Lower leg skin (tissue), 4 donors: ENCODE data around the gene ARAP1. TPM values are rescaled to one million over a fixed set of nuclear protein-coding genes. Genes with fewer than 3 reads are reported as not detected.

ENCODE experiments used
- DNase-seq, 2 donors: peaks; one replicate each; pipeline ENCODE4 v3.0.0-alpha.2; 2019; ENCODE audit warnings: low spot score in 2 of 2
- H3K4me3 ChIP-seq: fragments of 200-600 bp; sonication (generic); 2 replicates; pipeline ENCODE4 v1.5.1; 2017; ENCODE audit warnings: mild to moderate bottlenecking, low read depth; ENCODE audit not compliant: poor library complexity, severe bottlenecking
- POLR2A ChIP-seq, 2 donors: fragments of 450-650 bp; IDR thresholded peaks; one replicate each; pipeline ENCODE4 v1.6.1; 2016 to 2017; ENCODE audit warnings: antibody characterized with exemption in 2 of 2, mild to moderate bottlenecking in 1 of 2, moderate library complexity in 1 of 2
- whole genome bisulfite sequencing, 2 donors: methylation state at CpG; one replicate each; pipeline ENCODE4 v1.1.5; 2018; 5-methylcytosine and 5-hydroxymethylcytosine counted together
- intact Hi-C: fragments of 100-400 bp; cut with DNase I; formaldehyde crosslinking; loops from one replicate; pipeline ENCODE4 v1.15.0; 2023; ENCODE audit warnings: low total_unique reads
- total RNA-seq, 4 donors: library from RNA; depleted of rRNA; stranded (reverse); fragments of >200 nt; gene quantifications; one replicate each; pipeline ENCODE4 v1.1.0, GENCODE V29; 2016
- TF ChIP-seq, protein P1 (sequence below), 3 donors: fragments of 450-650 bp; IDR thresholded peaks; one replicate each; pipeline ENCODE4 v1.5.1; 2016; ENCODE audit warnings: antibody characterized with exemption in 3 of 3, mild to moderate bottlenecking in 3 of 3, moderate library complexity in 2 of 3

The ARAP1 gene
- total RNA-seq, 4 donors from 2014 or later = 60.6 to 89.6 (median 80.6) TPM

DNA sequence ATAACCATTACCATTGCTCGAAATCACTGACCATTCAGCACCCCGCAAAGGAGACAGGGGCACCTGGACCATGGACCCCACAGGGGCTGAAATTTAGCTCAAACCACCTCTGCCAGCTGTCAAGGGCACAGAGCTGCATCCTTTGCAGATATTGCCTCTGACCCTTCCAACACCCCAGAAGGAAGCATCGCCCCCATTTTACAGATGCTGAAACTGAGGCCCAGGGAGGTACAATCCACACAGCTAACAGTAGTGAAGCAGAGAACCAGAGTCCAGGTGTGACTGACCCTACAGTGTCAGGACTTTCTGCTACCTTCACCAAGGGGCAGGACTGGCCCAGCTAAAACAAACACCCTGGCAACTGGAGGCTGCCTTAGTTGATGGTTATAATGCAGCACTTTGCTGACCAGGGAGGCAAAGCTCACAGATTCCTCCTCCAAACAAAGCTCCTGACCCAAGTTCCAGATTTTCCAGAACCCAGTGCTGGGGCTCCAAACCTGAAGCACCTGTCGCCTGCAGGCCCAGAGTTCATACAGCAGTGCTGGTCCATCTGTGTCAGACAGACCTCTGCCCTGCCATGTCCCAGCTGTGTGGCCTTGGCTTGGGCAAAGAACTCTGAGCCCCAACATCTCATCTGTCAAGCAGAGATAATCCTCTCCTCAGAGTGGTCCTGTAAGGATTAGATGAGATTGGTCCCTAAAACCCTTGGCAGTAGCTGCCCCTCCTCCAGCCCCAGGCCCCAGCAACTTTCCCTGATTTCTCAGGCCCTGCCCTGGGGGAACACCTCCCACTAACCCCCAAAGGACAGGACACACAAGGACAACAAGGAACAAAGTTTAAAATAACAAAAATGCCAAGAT, 15.2 kb upstream of the ARAP1 start:
- TF ChIP-seq, protein P1, sequence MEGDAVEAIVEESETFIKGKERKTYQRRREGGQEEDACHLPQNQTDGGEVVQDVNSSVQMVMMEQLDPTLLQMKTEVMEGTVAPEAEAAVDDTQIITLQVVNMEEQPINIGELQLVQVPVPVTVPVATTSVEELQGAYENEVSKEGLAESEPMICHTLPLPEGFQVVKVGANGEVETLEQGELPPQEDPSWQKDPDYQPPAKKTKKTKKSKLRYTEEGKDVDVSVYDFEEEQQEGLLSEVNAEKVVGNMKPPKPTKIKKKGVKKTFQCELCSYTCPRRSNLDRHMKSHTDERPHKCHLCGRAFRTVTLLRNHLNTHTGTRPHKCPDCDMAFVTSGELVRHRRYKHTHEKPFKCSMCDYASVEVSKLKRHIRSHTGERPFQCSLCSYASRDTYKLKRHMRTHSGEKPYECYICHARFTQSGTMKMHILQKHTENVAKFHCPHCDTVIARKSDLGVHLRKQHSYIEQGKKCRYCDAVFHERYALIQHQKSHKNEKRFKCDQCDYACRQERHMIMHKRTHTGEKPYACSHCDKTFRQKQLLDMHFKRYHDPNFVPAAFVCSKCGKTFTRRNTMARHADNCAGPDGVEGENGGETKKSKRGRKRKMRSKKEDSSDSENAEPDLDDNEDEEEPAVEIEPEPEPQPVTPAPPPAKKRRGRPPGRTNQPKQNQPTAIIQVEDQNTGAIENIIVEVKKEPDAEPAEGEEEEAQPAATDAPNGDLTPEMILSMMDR (IDR thresholded peaks at IDR 0.05) = no peak
- TF ChIP-seq POLR2A (IDR thresholded peaks at IDR 0.05) = no peak
- no peak overlapping the region for H3K4me3 ChIP-seq
- WGBS, 2 donors = 90 to 96% methylated on average over 4 of the region's 4 CpGs
- intact Hi-C loops = no loop called here
- no peak for DNase-seq

GRCh38 chr11:72766152-72766902, 14.1 kb upstream of the ARAP1 start:
- DNase-seq = no peak
- intact Hi-C loops = no loop called here
- 79 to 84% methylated on average over 12 of the region's 12 CpGs for WGBS, 2 donors
- TF ChIP-seq, protein P1 (IDR thresholded peaks at IDR 0.05) = no peak
- no peak for TF ChIP-seq POLR2A (IDR thresholded peaks at IDR 0.05)
- no peak overlapping the region for H3K4me3 ChIP-seq

- no peak for DNase-seq
- no peak for TF ChIP-seq POLR2A (IDR thresholded peaks at IDR 0.05)
- intact Hi-C loops = no loop called here
Measured at GRCh38 chr11:72764503-72764902, 12.3 kb upstream of the ARAP1 start.

GRCh38 chr11:72763823-72764222, 11.6 kb upstream of the ARAP1 start:
- intact Hi-C loops = no loop called here
- 90% methylated on average over 4 of the region's 4 CpGs for WGBS, 2 donors
- no peak for DNase-seq
- no peak overlapping the region for H3K4me3 ChIP-seq
- TF ChIP-seq, protein P1 (IDR thresholded peaks at IDR 0.05) = no peak
- TF ChIP-seq POLR2A (IDR thresholded peaks at IDR 0.05) = no peak

More at GRCh38 chr11:72764503-72764902, 12.3 kb upstream of the ARAP1 start:
- WGBS, 2 donors = 79 to 84% methylated on average over 13 of the region's 13 CpGs
- H3K4me3 ChIP-seq = no peak overlapping the region

DNA sequence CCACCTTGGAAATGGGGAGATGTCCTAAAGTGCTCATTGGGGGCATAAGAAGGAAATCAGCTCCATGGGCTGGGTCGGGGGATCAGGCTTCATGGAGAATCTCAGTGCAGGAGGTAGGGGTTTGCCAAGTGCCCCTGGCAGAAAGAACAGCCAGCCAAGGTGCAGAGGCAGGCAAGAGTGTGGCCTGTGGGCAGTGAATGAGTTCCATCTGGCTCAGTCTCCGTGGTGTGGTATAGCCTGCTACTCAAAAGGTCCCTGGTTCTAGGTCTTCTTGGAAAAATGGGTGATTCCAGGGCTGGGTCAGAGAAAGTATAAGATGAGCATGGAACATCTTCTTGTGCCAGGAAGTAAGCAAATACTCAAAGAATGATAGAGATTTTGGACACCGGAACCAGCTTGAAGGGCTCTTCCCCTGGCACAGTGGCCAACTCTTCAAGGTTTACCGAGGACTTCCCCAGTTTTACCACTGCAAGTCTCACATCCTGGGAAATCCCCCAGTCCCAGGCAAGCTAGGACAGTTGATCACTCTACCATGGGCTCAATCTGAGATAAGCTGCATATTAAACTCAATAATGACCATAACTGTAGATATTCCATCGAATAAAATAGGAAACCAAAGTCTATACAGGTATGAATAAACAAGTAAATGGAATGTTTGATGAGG, 10.6 kb upstream of the ARAP1 start:
- TF ChIP-seq, protein P1 (IDR thresholded peaks at IDR 0.05) = no peak
- no peak for TF ChIP-seq POLR2A (IDR thresholded peaks at IDR 0.05)
- DNase-seq = no peak
- no peak overlapping the region for H3K4me3 ChIP-seq
- intact Hi-C loops = no loop called here
- 46 to 48% methylated on average over 5 of the region's 5 CpGs for WGBS, 2 donors
